HG03039 (cell line): ENCODE measurements around the gene TMEM266.

Experiments
- ATAC-seq: cut with Tn5 transposase; IDR thresholded peaks from one replicate; pipeline ENCODE4 v1.9.1; 2021; ENCODE audit warnings: mild to moderate bottlenecking, moderate library complexity; ENCODE audit not compliant: unreplicated experiment

TMEM266 gene

GRCh38 chr15:76199106-76200082, 139.6 kb downstream of the TMEM266 start:
- ATAC-seq: no peak

GRCh38 chr15:76200083-76200465, 140.3 kb downstream of the TMEM266 start:
- ATAC-seq: no peak

GRCh38 chr15:76200641-76201105, 140.9 kb downstream of the TMEM266 start:
- no peak for ATAC-seq

GRCh38 chr15:76201536-76202255, 141.9 kb downstream of the TMEM266 start:
- no peak for ATAC-seq

GRCh38 chr15:76203346-76204108, 143.7 kb downstream of the TMEM266 start:
- no peak for ATAC-seq

GRCh38 chr15:76204109-76204845, 144.5 kb downstream of the TMEM266 start:
- ATAC-seq: no peak

- ATAC-seq: no peak
Observed at GRCh38 chr15:76204916-76205460, 145.2 kb downstream of the TMEM266 start.

GRCh38 chr15:76206325-76206976, 146.7 kb downstream of the TMEM266 start:
- ATAC-seq: no peak

GRCh38 chr15:76208084-76208785, 148.4 kb downstream of the TMEM266 start:
- ATAC-seq: no peak

- ATAC-seq: no peak
Observed at GRCh38 chr15:76208786-76209424, 149.1 kb downstream of the TMEM266 start.

- no peak for ATAC-seq
Observed at GRCh38 chr15:76209523-76209922, 149.7 kb downstream of the TMEM266 start.

GRCh38 chr15:76209942-76210341, 150.2 kb downstream of the TMEM266 start:
- no peak for ATAC-seq

- ATAC-seq: no peak
Observed at GRCh38 chr15:76215634-76216033, 155.8 kb downstream of the TMEM266 start.

GRCh38 chr15:76217029-76217881, 157.5 kb downstream of the TMEM266 start:
- no peak for ATAC-seq

GRCh38 chr15:76217882-76218217, 158.1 kb downstream of the TMEM266 start:
- ATAC-seq: no peak

GRCh38 chr15:76221085-76221767, 161.4 kb downstream of the TMEM266 start:
- ATAC-seq: no peak

- no peak for ATAC-seq
Observed at GRCh38 chr15:76222159-76222558, 162.4 kb downstream of the TMEM266 start.
